ENCODE data around the gene GATM.

Gene GATM

DNA sequence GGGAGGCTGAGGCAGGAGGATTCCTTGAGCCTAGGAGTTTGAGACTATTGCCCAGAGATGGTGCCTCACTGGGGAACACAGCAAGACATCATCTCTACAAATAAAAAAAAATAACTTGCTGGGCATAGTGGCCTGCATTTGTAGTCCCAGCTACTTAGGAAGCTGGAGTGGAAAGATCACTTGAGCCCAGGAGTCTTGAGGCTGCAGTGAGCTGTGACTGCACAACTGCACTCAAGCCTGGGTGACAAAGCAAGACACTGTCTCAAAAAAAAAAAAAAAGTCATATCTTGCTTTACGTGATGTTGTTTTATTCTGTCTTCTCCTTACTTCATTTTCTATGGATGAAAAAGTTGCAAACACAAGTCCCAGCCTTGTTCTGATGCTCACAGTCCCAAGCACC, 14.1 kb downstream of the GATM start:
- no peak overlapping the region for H3K27ac ChIP-seq
- TF ChIP-seq, protein P1, sequence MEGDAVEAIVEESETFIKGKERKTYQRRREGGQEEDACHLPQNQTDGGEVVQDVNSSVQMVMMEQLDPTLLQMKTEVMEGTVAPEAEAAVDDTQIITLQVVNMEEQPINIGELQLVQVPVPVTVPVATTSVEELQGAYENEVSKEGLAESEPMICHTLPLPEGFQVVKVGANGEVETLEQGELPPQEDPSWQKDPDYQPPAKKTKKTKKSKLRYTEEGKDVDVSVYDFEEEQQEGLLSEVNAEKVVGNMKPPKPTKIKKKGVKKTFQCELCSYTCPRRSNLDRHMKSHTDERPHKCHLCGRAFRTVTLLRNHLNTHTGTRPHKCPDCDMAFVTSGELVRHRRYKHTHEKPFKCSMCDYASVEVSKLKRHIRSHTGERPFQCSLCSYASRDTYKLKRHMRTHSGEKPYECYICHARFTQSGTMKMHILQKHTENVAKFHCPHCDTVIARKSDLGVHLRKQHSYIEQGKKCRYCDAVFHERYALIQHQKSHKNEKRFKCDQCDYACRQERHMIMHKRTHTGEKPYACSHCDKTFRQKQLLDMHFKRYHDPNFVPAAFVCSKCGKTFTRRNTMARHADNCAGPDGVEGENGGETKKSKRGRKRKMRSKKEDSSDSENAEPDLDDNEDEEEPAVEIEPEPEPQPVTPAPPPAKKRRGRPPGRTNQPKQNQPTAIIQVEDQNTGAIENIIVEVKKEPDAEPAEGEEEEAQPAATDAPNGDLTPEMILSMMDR (conservative IDR thresholded peaks at IDR 0.05): no peak
- TF ChIP-seq ZFX (IDR thresholded peaks at IDR 0.05): no peak

DNA sequence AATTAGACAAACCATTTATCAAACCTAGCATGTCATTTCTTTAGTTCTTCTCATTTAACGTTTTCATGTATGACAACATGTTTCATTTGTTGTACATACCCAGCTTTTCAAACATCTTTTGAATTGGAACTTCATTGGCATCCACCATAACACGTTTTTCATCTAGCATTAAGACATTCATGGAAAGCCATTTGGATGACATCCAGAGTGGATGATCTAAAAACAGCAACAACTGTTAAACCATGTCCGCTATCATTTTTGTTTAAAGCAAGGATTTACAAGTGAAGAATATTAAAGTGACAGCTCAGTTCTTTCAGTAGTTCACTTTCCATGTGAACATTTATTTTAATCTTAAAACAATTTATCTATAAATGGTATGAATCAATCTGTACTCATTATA, 14.5 kb downstream of the GATM start:
- no peak for TF ChIP-seq ZFX (IDR thresholded peaks at IDR 0.05)
- TF ChIP-seq, protein P1 (conservative IDR thresholded peaks at IDR 0.05): no peak
- no peak overlapping the region for H3K27ac ChIP-seq

DNA sequence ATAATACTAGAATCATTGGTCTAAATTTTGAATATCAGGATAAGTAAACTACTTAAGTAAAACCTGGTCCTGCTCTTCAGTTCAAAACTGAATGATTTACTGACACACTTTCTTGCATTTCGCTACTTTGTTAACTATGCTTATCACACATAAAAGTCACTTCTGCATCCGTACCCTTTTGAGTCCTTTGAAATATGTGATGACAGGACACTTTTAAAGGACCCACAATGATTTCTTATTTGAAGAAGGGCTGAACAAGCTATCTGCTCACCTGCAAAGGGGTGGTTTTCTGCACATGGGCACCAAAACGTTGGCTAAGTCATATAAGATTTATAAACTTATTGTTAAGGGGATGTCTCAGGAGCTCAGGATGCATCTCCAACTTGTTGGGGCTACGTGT, 15.0 kb downstream of the GATM start:
- TF ChIP-seq, protein P1 (conservative IDR thresholded peaks at IDR 0.05): no peak
- TF ChIP-seq ZFX (IDR thresholded peaks at IDR 0.05): no peak
- H3K27ac ChIP-seq: no peak overlapping the region

DNA sequence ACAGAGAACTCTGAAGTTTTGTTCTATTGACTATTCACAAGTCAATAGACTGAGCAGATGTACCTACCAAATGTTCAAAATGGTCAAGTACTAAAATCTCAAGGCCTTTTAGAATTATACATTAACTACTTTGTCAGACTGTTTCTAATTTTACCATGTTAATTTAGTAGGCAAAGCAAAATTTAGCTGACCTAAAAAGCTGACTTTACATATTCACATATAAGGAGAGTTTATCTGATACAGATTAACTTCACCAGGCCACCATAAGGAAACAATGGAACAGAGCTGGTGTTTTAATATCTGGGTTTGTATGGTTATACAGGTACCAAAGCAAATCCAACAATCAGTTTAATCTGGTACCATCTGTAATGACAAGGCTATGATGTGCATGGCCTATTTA, 15.9 kb downstream of the GATM start:
- no peak for TF ChIP-seq ZFX (IDR thresholded peaks at IDR 0.05)
- no peak overlapping the region for H3K27ac ChIP-seq

DNA sequence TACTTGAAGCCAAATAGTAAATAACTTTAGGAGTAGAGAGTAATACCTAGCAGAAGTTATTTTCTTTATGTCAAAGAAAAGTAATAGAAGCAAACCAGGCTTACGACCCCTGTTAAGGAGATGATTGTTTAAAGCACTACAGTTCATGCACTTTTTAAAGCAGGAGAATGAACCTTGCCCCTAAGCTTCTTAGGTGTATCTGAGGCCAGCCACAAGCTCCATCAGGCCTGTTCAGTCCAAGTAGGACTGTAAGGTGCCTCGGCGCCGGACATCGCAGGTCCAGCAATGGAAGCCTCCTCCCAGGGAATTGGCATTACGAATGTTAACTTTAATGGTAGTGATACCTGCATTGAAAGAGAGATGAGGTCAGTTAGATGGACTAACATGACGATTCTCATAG, 16.5 kb downstream of the GATM start:
- TF ChIP-seq, protein P1 (conservative IDR thresholded peaks at IDR 0.05): no peak
- no peak for TF ChIP-seq ZFX (IDR thresholded peaks at IDR 0.05)
- no peak overlapping the region for H3K27ac ChIP-seq

DNA sequence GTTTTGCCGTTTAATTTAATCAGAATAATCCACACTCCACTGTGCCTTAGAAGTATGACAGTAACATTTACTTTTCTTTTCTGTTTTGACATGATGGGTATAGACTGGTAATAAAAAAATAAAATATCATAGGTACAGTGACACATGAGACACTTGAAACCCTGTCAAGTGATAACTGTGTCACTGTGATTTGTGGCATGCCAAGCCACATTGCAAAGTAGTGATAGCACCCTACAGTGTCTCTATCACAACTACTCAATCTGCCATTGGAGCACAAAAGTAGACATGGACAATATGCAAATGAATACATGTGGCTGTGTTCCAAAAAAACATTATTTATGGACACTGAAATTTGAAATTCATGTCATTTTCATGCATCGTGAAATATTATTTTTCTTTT, 22.5 kb downstream of the GATM start:
- H3K27ac ChIP-seq: no peak overlapping the region
- TF ChIP-seq, protein P1 (conservative IDR thresholded peaks at IDR 0.05): no peak
- TF ChIP-seq ZFX (IDR thresholded peaks at IDR 0.05): no peak

DNA sequence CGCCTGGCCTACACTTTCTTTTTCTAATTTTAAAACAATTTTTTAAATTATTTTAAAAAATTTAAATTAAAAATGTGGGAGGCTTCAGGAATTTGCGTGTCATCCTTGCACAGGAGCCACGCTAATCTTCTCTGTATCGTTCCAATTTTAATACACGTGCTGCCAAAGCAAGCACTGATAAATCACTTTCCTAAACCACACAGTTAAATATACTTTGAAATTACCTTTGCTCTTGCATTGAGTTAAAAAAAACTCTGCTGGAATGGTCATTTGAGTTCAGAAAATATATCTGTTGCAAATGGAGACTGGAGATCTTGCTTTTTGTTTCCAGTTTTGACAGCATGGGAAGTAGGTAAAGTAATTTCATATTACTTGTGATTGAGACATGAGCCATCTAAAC, 23.6 kb downstream of the GATM start:
- TF ChIP-seq, protein P1 (conservative IDR thresholded peaks at IDR 0.05): no peak
- no peak for TF ChIP-seq ZFX (IDR thresholded peaks at IDR 0.05)
- no peak overlapping the region for H3K27ac ChIP-seq

DNA sequence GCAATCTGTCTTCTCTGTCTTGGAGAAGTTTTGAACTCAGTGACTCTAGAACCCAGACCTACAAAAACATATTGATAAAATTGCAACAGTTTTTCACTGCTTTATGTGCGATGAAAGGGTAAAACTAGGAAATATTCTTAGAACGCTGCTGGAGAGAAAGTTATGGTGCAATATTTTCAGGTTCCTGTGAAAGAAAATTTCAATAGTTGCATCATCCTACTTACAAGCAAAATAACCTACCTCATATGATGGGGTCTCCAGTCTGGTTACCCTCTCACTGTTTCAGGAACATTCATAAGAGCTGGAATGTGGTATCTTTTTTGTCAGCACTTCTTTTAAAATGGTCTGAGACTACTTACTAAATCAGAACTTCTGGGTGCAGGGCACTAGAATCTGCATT, 27.1 kb downstream of the GATM start:
- TF ChIP-seq, protein P1 (conservative IDR thresholded peaks at IDR 0.05): no peak
- TF ChIP-seq ZFX (IDR thresholded peaks at IDR 0.05): no peak

More for the DNA sequence above, 27.1 kb downstream of the GATM start:
- no peak overlapping the region for H3K27ac ChIP-seq

Data from C4-2B (cell line).